Measurements from ENCODE around the gene ZSWIM4. TPM values are rescaled to one million over a fixed set of nuclear protein-coding genes. Genes with fewer than 3 reads are reported as not detected.

ZSWIM4 gene
- polyA plus RNA-seq, 1 donor (not counting 4 experiments of a cell fraction or from before 2014, with no cell fraction given) = 0.71 TPM

DNA sequence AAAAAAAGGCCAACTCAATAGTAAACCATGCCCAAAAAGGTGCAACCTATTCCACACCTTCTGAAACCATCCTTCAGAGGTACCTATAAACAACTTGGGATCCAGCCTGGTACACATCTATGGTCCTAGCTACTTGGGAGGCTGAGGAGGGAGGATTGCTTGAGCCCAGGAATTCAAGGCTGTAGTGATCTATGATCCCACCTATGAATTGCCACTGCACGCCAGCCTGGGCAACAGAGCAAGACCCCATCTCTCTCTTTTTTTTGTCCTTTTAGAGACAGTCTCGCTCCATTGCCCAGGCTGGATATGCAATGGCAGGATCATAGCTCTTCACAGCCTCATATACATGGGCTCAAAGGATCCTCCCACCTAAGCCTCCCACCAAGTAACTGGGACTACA is 26.0 kb downstream of the ZSWIM4 start:
- Histone ChIP-seq H3K9me1 (ENCODE audit: control insufficient read depth, extremely low read depth, insufficient read depth, low read length) (no peaks in the 10 kb centered on the region), H3K36me3 (ENCODE audit: control insufficient read depth in 2 of 2, extremely low read depth in 1 of 2, insufficient read depth in 2 of 2, low read length in 2 of 2) (peaks cover 0 to 13% of the 10 kb centered on the region in 2 experiments), H3K9me3 (ENCODE audit: control insufficient read depth, low read depth, low read length) (no peaks in the 10 kb centered on the region), H2AFZ (ENCODE audit: control insufficient read depth, low read length) (no peak overlapping the region), H4K20me1 (ENCODE audit: control insufficient read depth, extremely low read depth, insufficient read depth, low read length) (no peaks in the 10 kb centered on the region), H3K4me1 (ENCODE audit: control insufficient read depth, extremely low read depth, insufficient read depth, low read length) (no peaks in the 10 kb centered on the region), H3K9ac (ENCODE audit: control insufficient read depth, extremely low read depth, insufficient read depth, low read length) (no peak overlapping the region), H3K79me2 (ENCODE audit: control insufficient read depth, insufficient read depth, low read length) (no peaks in the 10 kb centered on the region), H3K4me3 (ENCODE audit: control insufficient read depth in 2 of 3, extremely low read depth in 1 of 3, insufficient read depth in 2 of 3, low read depth in 1 of 3, low read length in 3 of 3) (no peak overlapping the region), H3K27me3 (ENCODE audit: control insufficient read depth, extremely low read depth, insufficient read depth, low read length) (no peaks in the 10 kb centered on the region), H3K27ac (ENCODE audit: control insufficient read depth, insufficient read depth, low read length) (no peak overlapping the region), H3K4me2 (ENCODE audit: control insufficient read depth, extremely low read depth, insufficient read depth, low read depth, low read length) (no peak overlapping the region)
- dilution Hi-C loops (cut with MboI; ENCODE audit: extremely low pct_ligation_motif_present, low sequenced_read_pairs) = no loop called here
- DNase-seq (ENCODE audit: low read depth, low spot score) (no peak), FAIRE-seq (no peak)
- TF ChIP-seq EZH2 (IDR thresholded peaks at IDR 0.05; ENCODE audit: low read length) = no peak
- no peak for TF ChIP-seq CTCF (optimal IDR thresholded peaks at IDR 0.05 in 1 of 3, IDR thresholded peaks at IDR 0.05 in 1 of 3, conservative IDR thresholded peaks at IDR 0.05 in 1 of 3; ENCODE audit: extremely low read depth in 1 of 3, insufficient read depth in 2 of 3, low read length in 3 of 3)

DNA sequence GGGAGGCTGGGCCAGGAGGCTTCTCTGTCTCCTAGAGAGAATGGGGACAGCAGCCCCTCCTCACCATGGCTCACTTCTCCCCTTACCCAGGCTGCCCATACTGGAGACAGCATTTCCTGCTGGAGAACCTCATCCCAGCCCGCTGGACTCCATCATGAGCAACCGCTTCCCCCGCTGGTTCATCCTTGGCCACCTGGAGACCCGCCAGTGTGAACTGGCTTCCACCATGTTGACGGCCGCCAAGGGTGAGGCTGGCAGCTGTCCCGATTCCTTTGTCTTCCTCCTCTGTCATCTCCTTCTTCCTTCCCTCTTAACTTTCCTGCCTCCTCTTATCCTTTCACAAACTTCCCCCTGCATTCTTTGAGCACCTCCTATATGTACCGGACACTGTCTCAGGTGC is 28.0 kb downstream of the ZSWIM4 start:
- no peak for FAIRE-seq
- dilution Hi-C loops (cut with MboI; ENCODE audit: extremely low pct_ligation_motif_present, low sequenced_read_pairs) = no loop called here
- Histone ChIP-seq H4K20me1 (ENCODE audit: control insufficient read depth, extremely low read depth, insufficient read depth, low read length) (no peaks in the 10 kb centered on the region), H3K36me3 (ENCODE audit: control insufficient read depth in 2 of 2, extremely low read depth in 1 of 2, insufficient read depth in 2 of 2, low read length in 2 of 2) (peaks cover 0 to 15% of the 10 kb centered on the region in 2 experiments), H3K79me2 (ENCODE audit: control insufficient read depth, insufficient read depth, low read length) (no peaks in the 10 kb centered on the region), H3K27ac (ENCODE audit: control insufficient read depth, insufficient read depth, low read length) (no peak overlapping the region), H3K9me3 (ENCODE audit: control insufficient read depth, low read depth, low read length) (no peaks in the 10 kb centered on the region), H2AFZ (ENCODE audit: control insufficient read depth, low read length) (no peak overlapping the region), H3K27me3 (ENCODE audit: control insufficient read depth, extremely low read depth, insufficient read depth, low read length) (no peaks in the 10 kb centered on the region), H3K4me3 (ENCODE audit: control insufficient read depth in 2 of 3, extremely low read depth in 1 of 3, insufficient read depth in 2 of 3, low read depth in 1 of 3, low read length in 3 of 3) (no peak overlapping the region), H3K4me2 (ENCODE audit: control insufficient read depth, extremely low read depth, insufficient read depth, low read depth, low read length) (no peak overlapping the region), H3K9ac (ENCODE audit: control insufficient read depth, extremely low read depth, insufficient read depth, low read length) (no peak overlapping the region), H3K9me1 (ENCODE audit: control insufficient read depth, extremely low read depth, insufficient read depth, low read length) (no peaks in the 10 kb centered on the region), H3K4me1 (ENCODE audit: control insufficient read depth, extremely low read depth, insufficient read depth, low read length) (no peaks in the 10 kb centered on the region)
- DNase-seq (ENCODE audit: low read depth, low spot score) = no peak
- TF ChIP-seq CTCF (optimal IDR thresholded peaks at IDR 0.05 in 1 of 3, IDR thresholded peaks at IDR 0.05 in 1 of 3, conservative IDR thresholded peaks at IDR 0.05 in 1 of 3; ENCODE audit: extremely low read depth in 1 of 3, insufficient read depth in 2 of 3, low read length in 3 of 3) (no peak), EZH2 (IDR thresholded peaks at IDR 0.05; ENCODE audit: low read length) (no peak)

Data from keratinocyte (primary cell).